ENCODE measurements around the gene VPS37D. TPM values are rescaled to one million over a fixed set of nuclear protein-coding genes. Genes with fewer than 3 reads are reported as not detected.
A peak's percentile ranks its signal among the peaks of the same experiment; 100 is the strongest.
"Not testable (repeated sequence)": the region's sequence is repeated elsewhere in the genome, so short reads cannot be mapped to it uniquely, and the experiment has no call there.

VPS37D gene
- total RNA-seq = 0.17 and 0.24 TPM in 2 replicates

- ATAC-seq (ENCODE audit: low read depth) = peak; percentile 91
- H3K27ac Mint-ChIP-seq = no peak within 1 kb of the TSS
- H3K9me3 Mint-ChIP-seq = peaks cover 5% of the 10 kb centered on the region
- no peak for TF ChIP-seq CTCF (IDR thresholded peaks at IDR 0.05)
- POLR2A ChIA-PET = interaction anchor here (0.7 to 0.8 kb wide), 2 partner anchors 36 to 70 kb away, joined by 3 to 4 read pairs; no protein-coding TSS in a partner anchor
- no peaks in the 10 kb centered on the region for H3K36me3 Mint-ChIP-seq (ENCODE audit: low read depth)
- intact Hi-C loops (cut with micrococcal nuclease) = loop anchor here (1.0 to 5.0 kb wide), 8 partner anchors 16 to 175 kb away; partner anchors contain the start of genes ABHD11, BAZ1B, BUD23 and DNAJC30
- CTCF ChIA-PET = interaction anchor here (0.6 to 1.1 kb wide), 4 partner anchors 9 to 146 kb away, joined by 3 read pairs; partner anchors contain the start of genes ABHD11 and BAZ1B
- peak; percentile 97 for DNase-seq
- peaks cover 6% of the 10 kb centered on the region for H3K4me1 Mint-ChIP-seq
- H3K27me3 Mint-ChIP-seq = peaks cover 25% of the 10 kb centered on the region
- H3K4me3 Mint-ChIP-seq = peak within 1 kb of the TSS; percentile 78
Observed at GRCh38 chr7:73667344-73668102, at the start of gene VPS37D. VPS37D (plus strand) TSS chr7:73667831; CDS start chr7:73667959, 128 bp downstream.

- POLR2A ChIA-PET = no interaction called here
- Mint-ChIP-seq H3K9me3 (no peaks in the 10 kb centered on the region), H3K36me3 (ENCODE audit: low read depth) (no peaks in the 10 kb centered on the region), H3K4me1 (peaks cover 5% of the 10 kb centered on the region), H3K4me3 (no peak overlapping the region), H3K27ac (no peak overlapping the region), H3K27me3 (peaks cover 30% of the 10 kb centered on the region)
- ATAC-seq (ENCODE audit: low read depth) = no peak
- DNase-seq = no peak
- intact Hi-C loops (cut with micrococcal nuclease) = no loop called here
- CTCF ChIA-PET = no interaction called here
- TF ChIP-seq CTCF (IDR thresholded peaks at IDR 0.05) = no peak
Observed at GRCh38 chr7:73618538-73618937, 49.1 kb upstream of the VPS37D start.

GRCh38 chr7:73619394-73619793 lies 48.2 kb upstream of the VPS37D start:
- H3K4me3 Mint-ChIP-seq; H3K9me3 Mint-ChIP-seq; H3K4me1 Mint-ChIP-seq; H3K36me3 Mint-ChIP-seq (ENCODE audit: low read depth); DNase-seq; H3K27ac Mint-ChIP-seq; intact Hi-C loops (cut with micrococcal nuclease); CTCF ChIA-PET; ATAC-seq (ENCODE audit: low read depth): not testable (repeated sequence)
- peaks cover 27% of the 10 kb centered on the region for H3K27me3 Mint-ChIP-seq
- POLR2A ChIA-PET = interaction anchor here (0.7 kb wide), 1 partner anchor 125 kb away, joined by 4 read pairs; no protein-coding TSS in a partner anchor

- H3K27me3 Mint-ChIP-seq = peaks cover 28% of the 10 kb centered on the region
- CTCF ChIA-PET = no interaction called here
- peaks cover 11% of the 10 kb centered on the region for H3K4me1 Mint-ChIP-seq
- POLR2A ChIA-PET = interaction anchor here (0.6 kb wide), 1 partner anchor 45 kb away, joined by 3 read pairs; no protein-coding TSS in a partner anchor
- intact Hi-C loops (cut with micrococcal nuclease) = no loop called here
- no peak overlapping the region for H3K27ac Mint-ChIP-seq
- no peak for DNase-seq
- no peak for ATAC-seq (ENCODE audit: low read depth)
- H3K9me3 Mint-ChIP-seq = no peaks in the 10 kb centered on the region
- H3K4me3 Mint-ChIP-seq = no peak overlapping the region
- TF ChIP-seq CTCF (IDR thresholded peaks at IDR 0.05) = no peak
- no peaks in the 10 kb centered on the region for H3K36me3 Mint-ChIP-seq (ENCODE audit: low read depth)
Observed at GRCh38 chr7:73621168-73622063, 46.2 kb upstream of the VPS37D start.

GRCh38 chr7:73622527-73622908 lies 45.1 kb upstream of the VPS37D start:
- POLR2A ChIA-PET = no interaction called here
- intact Hi-C loops (cut with micrococcal nuclease) = no loop called here
- Mint-ChIP-seq H3K9me3 (no peaks in the 10 kb centered on the region), H3K4me3 (no peak overlapping the region), H3K4me1 (peaks cover 11% of the 10 kb centered on the region), H3K27ac (no peak overlapping the region), H3K36me3 (ENCODE audit: low read depth) (no peaks in the 10 kb centered on the region), H3K27me3 (peaks cover 28% of the 10 kb centered on the region)
- ATAC-seq (ENCODE audit: low read depth) (no peak), DNase-seq (no peak)
- CTCF ChIA-PET = no interaction called here
- TF ChIP-seq CTCF (IDR thresholded peaks at IDR 0.05) = no peak
